HG02870 (cell line): Measurements from ENCODE around the gene C16orf78.

Experiments used
- ATAC-seq: cut with Tn5 transposase; IDR thresholded peaks from one replicate; pipeline ENCODE4 v1.9.1; 2021; ENCODE audit warnings: mild to moderate bottlenecking, moderate library complexity; ENCODE audit not compliant: unreplicated experiment

The C16orf78 gene

GRCh38 chr16:49428808-49429207 is 55.2 kb downstream of the C16orf78 start:
- no peak for ATAC-seq

- ATAC-seq = no peak
These were observed 57.4 kb downstream of the C16orf78 start for GRCh38 chr16:49431040-49431439.

- no peak for ATAC-seq
These were observed 58.1 kb downstream of the C16orf78 start for GRCh38 chr16:49431591-49432290.

GRCh38 chr16:49434733-49435132 is 61.1 kb downstream of the C16orf78 start:
- ATAC-seq = no peak

GRCh38 chr16:49436181-49436580 is 62.6 kb downstream of the C16orf78 start:
- no peak for ATAC-seq

GRCh38 chr16:49437344-49437743 is 63.7 kb downstream of the C16orf78 start:
- ATAC-seq = no peak

GRCh38 chr16:49439050-49439449 is 65.4 kb downstream of the C16orf78 start:
- ATAC-seq = no peak

GRCh38 chr16:49439676-49440075 is 66.1 kb downstream of the C16orf78 start:
- ATAC-seq = no peak

- no peak for ATAC-seq
These were observed 66.8 kb downstream of the C16orf78 start for GRCh38 chr16:49440156-49441065.

- peak; percentile 96 for ATAC-seq
These were observed 67.8 kb downstream of the C16orf78 start for GRCh38 chr16:49441366-49441780.

GRCh38 chr16:49442805-49443204 is 69.2 kb downstream of the C16orf78 start:
- ATAC-seq = no peak

- no peak for ATAC-seq
These were observed 70.0 kb downstream of the C16orf78 start for GRCh38 chr16:49443576-49443975.

- ATAC-seq = no peak
These were observed 73.2 kb downstream of the C16orf78 start for GRCh38 chr16:49446805-49447204.
